ENCODE measurements around the gene ZNF277.

DNA sequence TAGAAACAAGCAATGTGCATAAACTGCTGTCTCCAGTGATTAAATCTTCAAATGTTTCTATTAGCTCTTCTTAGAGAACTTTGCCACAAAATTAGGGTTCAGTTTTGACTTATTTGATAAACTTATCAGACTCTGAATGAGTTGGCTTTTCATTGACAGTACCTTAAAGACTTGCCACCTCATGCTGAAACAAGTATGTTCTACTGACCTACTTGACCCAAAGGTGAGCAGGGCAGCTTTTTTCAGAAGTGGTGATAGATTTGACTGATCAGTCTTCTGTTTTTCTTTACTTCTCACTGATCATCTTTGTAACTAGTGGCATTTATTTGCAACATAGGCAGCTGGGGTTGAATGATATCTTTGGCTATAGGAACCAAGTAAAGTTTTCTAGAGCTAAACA lies 7.8 kb downstream of the ZNF277 start:
- TF ChIP-seq POLR2AphosphoS5 (IDR thresholded peaks at IDR 0.05; ENCODE audit: low read depth, low read length) = no peak
- no peak for TF ChIP-seq TAF1 (IDR thresholded peaks at IDR 0.05; ENCODE audit: low read depth, low read length)
- TF ChIP-seq POLR2A (IDR thresholded peaks at IDR 0.05; ENCODE audit: low read depth, low read length) = no peak
- TF ChIP-seq SPI1 (IDR thresholded peaks at IDR 0.05; ENCODE audit: low read depth, low read length) = no peak
- no peak for TF ChIP-seq POU2F2 (IDR thresholded peaks at IDR 0.05; ENCODE audit: low read depth, low read length)
